GM19467 (cell line): ENCODE data around the gene MAPK1.
A peak's percentile ranks its signal among the peaks of the same experiment; 100 is the strongest.
"Not testable (repeated sequence)": the region's sequence is repeated elsewhere in the genome, so short reads cannot be mapped to it uniquely, and the experiment has no call there.

ENCODE experiments used
- ATAC-seq: cut with Tn5 transposase; IDR thresholded peaks from one replicate; pipeline ENCODE4 v1.9.1; 2021; ENCODE audit warnings: mild to moderate bottlenecking, moderate library complexity; ENCODE audit not compliant: unreplicated experiment

The MAPK1 gene

DNA sequence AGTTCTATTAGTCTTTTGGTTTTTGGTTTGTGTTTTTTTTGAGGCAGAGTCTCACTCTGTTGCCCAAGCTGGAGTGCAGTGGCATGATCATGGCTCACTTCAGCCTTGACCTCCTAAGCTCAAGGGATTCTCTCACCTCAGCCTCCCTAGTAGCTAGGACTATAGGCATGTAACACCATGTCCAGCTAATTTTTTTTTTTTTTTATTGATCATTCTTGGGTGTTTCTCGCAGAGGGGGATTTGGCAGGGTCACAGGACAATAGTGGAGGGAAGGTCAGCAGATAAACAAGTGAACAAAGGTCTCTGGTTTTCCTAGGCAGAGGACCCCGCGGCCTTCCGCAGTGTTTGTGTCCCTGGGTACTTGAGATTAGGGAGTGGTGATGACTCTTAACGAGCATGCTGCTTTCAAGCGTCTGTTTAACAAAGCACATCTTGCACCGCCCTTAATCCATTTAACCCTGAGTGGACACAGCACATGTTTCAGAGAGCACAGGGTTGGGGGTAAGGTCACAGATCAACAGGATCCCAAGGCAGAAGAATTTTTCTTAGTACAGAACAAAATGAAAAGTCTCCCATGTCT lies 15.4 kb upstream of the MAPK1 start:
- ATAC-seq: not testable (repeated sequence)

GRCh38 chr22:21881841-21882753 lies 14.7 kb upstream of the MAPK1 start:
- ATAC-seq: no peak

DNA sequence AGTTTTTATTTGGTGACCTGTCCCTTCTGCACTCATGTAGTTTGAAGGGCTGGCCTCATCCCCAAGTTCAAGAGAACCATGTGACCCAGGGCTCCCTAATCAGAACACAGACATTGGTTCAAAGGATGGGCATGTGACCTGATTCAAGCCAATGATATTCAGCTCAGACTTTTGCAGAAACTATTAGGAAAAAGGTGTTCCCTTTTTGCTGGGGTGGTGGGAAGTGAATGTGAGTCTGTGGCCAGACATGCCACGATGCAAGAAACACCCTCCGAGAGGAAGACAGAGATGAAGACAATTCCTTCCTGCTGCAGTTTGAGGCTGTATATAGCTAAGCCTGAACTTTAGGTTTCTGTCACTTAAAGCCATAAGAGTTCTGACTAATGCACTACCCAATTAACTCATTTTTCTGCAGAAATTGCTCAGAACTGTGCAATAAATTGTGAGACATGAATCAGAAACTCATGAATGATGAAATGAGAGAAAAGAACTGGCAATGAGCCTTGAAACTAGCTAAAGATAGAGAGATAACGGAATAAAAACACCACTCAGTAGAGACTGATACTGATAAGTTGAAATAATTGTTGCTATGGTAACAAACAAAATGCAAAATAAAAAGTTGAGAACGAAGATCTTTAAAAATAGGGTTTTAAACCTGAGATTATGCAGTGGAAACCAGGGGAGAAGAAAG lies 9.2 kb upstream of the MAPK1 start:
- ATAC-seq: no peak

- ATAC-seq: not testable (repeated sequence)
These were observed 7.5 kb upstream of the MAPK1 start for GRCh38 chr22:21874953-21875352.

GRCh38 chr22:21873619-21874018 lies 6.2 kb upstream of the MAPK1 start:
- no peak for ATAC-seq

GRCh38 chr22:21872741-21873140 lies 5.3 kb upstream of the MAPK1 start:
- ATAC-seq: not testable (repeated sequence)

DNA sequence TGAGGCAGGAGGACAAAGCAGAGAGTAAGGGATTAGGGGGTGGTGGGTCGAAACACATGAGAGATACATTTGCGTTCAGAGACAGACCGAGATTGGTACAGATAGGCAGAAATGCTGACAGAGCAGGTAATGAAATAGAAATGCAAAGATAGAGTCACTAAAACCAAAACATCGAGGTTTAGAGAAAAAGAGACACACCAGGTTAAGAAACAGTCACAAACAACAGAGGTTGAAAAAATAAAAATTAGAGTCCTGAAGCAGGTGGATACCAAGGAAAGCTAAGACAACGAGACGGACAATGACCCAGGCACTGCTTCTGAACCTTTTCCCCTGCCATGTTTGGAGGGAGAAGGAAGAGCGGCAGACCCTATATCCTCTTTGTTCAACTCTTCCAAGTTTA lies 1.2 kb upstream of the MAPK1 start:
- no peak for ATAC-seq

GRCh38 chr22:21866833-21867527 lies 465 bp downstream of the MAPK1 start:
- peak; percentile 21 for ATAC-seq

DNA sequence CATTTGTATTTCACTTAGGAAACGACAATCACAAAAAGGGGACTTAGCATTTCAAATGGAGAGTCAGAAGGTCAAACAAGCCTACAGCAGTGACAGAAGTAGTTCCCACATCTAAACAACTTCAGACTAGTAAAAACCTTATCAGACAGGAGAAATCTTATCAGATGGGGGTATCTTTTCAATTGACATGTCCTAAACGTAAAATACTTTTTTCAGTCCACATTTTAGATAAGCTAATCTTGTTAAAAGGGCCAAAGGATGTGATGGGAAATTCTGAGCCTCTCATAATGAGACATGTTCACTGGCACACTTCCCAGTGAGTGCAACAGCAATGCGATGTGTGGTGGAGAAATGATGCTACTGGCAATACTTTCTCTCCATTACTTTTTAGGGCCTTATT lies 2.4 kb downstream of the MAPK1 start:
- no peak for ATAC-seq

DNA sequence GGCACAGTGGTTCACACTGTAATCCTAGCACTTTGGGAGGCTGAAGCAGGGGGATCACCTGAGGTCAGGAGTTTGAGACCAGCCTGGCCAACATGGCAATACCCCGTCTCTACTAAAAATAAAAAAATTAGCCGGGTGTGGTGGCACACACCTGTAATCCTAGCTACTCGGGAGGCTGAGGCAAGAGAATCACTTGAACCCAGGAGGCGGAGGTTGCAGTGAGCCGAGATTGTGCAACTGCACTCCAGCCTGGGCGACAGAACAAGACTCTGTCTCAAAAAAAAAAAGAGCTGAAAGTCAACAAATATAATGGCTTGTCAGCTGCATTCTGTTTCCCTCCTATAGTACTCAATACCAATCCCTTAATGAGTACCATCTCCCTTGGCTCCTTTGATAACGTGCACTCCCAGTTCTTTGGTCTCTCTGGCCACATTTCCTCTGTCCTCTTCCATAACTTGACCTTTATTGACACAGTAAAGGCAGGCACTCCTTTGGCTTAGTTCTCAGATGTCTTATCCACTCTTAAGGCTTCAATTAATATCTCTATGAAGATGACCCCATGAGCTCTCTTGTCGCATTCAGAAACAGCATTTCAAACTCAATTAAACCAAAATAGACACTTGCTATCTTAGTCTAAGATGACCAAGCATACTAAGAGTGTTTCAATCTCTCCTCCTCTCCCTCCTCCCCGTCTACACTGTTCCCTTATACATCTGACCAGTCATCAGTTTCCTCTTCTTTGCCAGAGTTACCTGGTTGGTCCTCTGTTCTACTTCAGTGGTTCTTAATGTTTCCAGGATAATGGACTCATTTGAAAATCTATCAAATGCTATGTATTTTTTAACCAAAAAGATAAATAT lies 4.8 kb downstream of the MAPK1 start:
- ATAC-seq: no peak

GRCh38 chr22:21861851-21862250 lies 5.6 kb downstream of the MAPK1 start:
- ATAC-seq: no peak

DNA sequence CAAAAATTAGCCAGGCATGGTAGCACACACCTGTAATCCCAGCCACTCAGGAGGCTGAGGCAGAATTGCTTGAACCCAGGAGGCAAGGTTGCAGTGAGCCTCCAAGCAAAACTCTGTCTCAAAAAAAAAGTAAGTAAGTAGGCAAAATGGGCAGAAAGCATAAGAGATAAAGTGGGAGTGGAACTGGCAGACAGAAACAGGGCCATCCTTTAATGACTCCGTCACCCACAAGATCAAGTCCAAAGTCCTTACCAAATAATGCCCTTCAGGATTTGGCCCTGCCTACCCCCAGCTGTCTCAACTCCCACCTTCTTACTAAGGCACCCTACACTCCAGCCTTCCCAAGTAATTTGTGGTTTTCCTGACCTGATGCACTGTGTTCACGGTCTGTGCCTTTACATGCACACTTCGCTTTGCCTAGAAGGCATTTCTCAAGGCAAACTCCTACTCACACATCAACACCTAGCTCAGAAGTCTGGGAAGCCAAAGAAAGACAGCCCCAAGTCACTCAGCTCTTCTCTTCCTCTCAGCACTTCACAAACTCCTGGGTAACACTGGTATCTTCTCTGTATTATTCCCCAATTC lies 6.1 kb downstream of the MAPK1 start:
- ATAC-seq: no peak

DNA sequence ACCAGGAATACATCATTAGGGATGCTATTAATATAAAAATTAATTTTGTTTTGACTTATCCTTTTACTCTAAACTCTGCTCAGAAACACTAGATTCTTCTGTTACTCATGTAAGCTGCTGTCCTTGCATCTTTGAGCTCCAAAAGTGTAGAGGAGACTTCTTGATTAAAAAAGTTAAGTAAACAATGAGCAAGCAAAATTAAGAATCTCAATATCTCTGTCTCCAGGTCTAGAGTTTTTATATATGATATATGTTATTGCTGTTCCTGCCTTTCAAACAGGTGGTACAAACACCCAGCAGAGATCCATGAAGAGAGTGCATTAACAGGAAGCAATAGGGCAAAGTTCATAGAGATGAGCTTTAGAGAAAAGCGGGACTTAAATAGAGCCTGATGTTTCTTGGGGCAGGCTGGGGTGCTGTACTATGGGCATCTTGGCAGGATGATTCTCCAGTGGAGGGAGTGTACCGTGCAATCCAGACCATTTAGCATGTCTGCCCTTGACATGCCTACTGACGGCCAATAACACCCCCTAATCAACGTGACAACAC lies 6.9 kb downstream of the MAPK1 start:
- ATAC-seq: no peak

DNA sequence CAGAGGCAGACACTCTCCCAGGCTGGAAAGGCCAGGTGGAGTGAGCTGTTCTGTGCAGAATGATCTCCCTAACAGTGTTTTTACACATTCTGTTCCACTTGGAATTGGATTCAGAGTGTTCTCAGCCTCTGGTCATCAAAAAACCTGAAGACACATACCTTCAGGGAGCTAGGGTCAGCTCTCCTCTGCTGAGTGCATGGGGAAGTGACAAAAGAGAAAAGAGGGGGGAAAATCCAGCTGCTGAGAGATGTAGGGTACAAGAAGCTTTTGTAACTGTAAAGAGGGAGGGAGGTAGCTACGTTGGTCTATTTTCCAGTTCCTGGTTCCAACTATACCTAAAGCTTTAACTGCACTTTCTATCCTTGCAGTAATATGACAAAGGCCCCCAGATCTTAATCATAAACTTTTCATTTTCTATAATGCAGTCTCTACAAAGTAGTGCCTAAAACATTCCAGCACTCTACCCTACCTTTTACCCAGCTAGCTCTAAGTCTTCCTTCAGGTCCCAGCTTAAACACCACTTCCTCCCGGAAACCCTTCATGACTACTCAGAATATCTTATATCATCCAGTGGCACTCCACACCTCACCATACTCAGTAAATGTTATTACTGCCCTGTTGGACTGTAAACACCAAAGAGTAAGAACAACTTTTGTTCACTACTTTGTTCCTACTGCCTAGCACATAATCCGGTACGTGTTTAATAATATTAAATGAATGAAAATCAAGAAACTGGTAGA lies 9.2 kb downstream of the MAPK1 start:
- no peak for ATAC-seq

GRCh38 chr22:21857481-21857914 lies 9.9 kb downstream of the MAPK1 start:
- no peak for ATAC-seq

DNA sequence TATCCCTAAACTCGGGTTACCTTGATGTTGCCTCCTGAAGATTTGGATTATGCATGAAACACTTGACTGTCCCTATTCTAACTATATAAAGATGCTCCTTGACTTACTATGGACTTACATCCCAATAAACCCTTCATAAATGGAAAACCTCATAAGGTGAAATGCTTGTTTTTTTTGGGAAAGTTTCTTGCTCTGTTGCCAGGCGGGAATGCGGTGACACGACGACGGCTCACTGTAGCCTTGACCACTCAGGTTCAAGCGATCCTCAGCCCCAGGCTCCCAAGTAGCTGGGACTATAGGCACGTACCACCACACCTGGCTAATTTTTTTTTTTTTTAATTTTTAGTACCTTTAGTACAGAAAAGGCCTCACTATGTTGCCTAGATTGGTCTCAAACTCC lies 10.6 kb downstream of the MAPK1 start:
- ATAC-seq: no peak

GRCh38 chr22:21856197-21856596 lies 11.2 kb downstream of the MAPK1 start:
- no peak for ATAC-seq

- ATAC-seq: no peak
These were observed 11.8 kb downstream of the MAPK1 start for GRCh38 chr22:21855676-21856075.

GRCh38 chr22:21850660-21851059 lies 16.8 kb downstream of the MAPK1 start:
- no peak for ATAC-seq
